Activated CD4-positive, alpha-beta memory T cell treated with anti-CD3 and anti-CD28 coated beads for 36 hours (primary cell): Measurements from ENCODE around the gene FKTN. TPM values are rescaled to one million over a fixed set of nuclear protein-coding genes. Genes with fewer than 3 reads are reported as not detected.

Experiments
- CTCF ChIA-PET: fragments of 350-600 bp; sonication (Branson Sonifier 250); formaldehyde crosslinking; loops from one replicate; lab custom pipeline; 2021; ENCODE audit warnings: antibody characterized with exemption, inconsistent platforms; lab: Charles Lee
- POLR2A ChIA-PET: fragments of 350-600 bp; sonication (Branson Sonifier 250); formaldehyde crosslinking; loops from one replicate; lab custom pipeline; 2021; ENCODE audit warnings: antibody characterized with exemption; lab: Charles Lee
- DNase-seq: peaks from one replicate; pipeline ENCODE4 v3.0.0-alpha.2; 2020
- H3K27ac Mint-ChIP-seq: one replicate; pipeline ENCODE4 v1.8.0; 2021; ENCODE audit warnings: mixed read lengths
- H3K27me3 Mint-ChIP-seq: one replicate; pipeline ENCODE4 v1.8.0; 2021; ENCODE audit warnings: mixed read lengths
- H3K36me3 Mint-ChIP-seq: one replicate; pipeline ENCODE4 v1.8.0; 2021; ENCODE audit warnings: mixed read lengths
- H3K4me1 Mint-ChIP-seq: one replicate; pipeline ENCODE4 v1.8.0; 2021; ENCODE audit warnings: low read depth, mixed read lengths
- H3K4me3 Mint-ChIP-seq: one replicate; pipeline ENCODE4 v1.8.0; 2021; ENCODE audit warnings: mild to moderate bottlenecking, mixed read lengths
- H3K9me3 Mint-ChIP-seq: one replicate; pipeline ENCODE4 v1.8.0; 2021; ENCODE audit warnings: mixed read lengths
- intact Hi-C: fragments of 100-400 bp; cut with micrococcal nuclease; formaldehyde crosslinking; loops from one replicate; pipeline ENCODE4 v1.15.1; 2023
- total RNA-seq, 2 experiments: library from RNA; stranded (reverse); gene quantifications; one replicate each; pipeline ENCODE4 v1.2.3, GENCODE V29; 2021

The FKTN gene
- total RNA-seq, 2 experiments from 2014 or later, result 15.8 to 16.8 TPM

DNA sequence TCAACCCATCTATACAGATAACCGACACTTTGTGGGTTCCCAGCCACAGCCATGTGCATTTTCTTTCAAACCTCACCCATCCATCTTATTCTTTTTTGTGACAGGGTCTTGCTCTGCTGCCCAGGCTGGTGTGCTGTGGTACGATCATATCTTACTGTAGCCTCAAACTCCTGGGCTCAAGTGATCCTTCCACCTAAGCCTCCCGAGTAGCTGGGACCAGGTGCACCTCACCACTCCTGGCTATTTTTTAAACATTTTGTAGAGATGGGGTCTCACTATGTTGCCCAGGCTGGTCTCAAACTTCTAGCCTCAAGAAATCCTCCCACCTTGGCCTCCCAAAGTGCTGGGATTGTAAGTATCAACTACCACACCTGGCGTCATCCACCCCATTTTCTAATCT lies 129.0 kb downstream of the FKTN start:
- Mint-ChIP-seq H3K36me3 (no peaks in the 10 kb centered on the region), H3K4me1 (no peaks in the 10 kb centered on the region), H3K4me3 (no peak overlapping the region), H3K27ac (no peak overlapping the region), H3K9me3 (no peaks in the 10 kb centered on the region), H3K27me3 (peaks cover 22% of the 10 kb centered on the region)
- DNase-seq, result no peak
- CTCF ChIA-PET, result interaction anchor here (1.4 kb wide), 1 partner anchor 32 kb away, joined by 3 read pairs; no protein-coding TSS in a partner anchor
- intact Hi-C loops, result no loop called here
- POLR2A ChIA-PET, result no interaction called here

Other genes starting within 250 kb of the FKTN start
- 1 to 10 TPM; 3.2 to 3.6 TPM for gene FSD1L, start 110.1 kb upstream of the FKTN start, total RNA-seq
- not detected for gene TAL2, start 104.3 kb downstream of the FKTN start, total RNA-seq
- gene TMEM38B, start 136.4 kb downstream of the FKTN start, total RNA-seq, result 10 to 100 TPM; 12.1 to 13.8 TPM